GM18858 (cell line): ENCODE results near the gene CHST15.

Experiments
- ATAC-seq: cut with Tn5 transposase; IDR thresholded peaks from one replicate; pipeline ENCODE4 v1.9.1; 2021; ENCODE audit not compliant: unreplicated experiment

CHST15 gene

DNA sequence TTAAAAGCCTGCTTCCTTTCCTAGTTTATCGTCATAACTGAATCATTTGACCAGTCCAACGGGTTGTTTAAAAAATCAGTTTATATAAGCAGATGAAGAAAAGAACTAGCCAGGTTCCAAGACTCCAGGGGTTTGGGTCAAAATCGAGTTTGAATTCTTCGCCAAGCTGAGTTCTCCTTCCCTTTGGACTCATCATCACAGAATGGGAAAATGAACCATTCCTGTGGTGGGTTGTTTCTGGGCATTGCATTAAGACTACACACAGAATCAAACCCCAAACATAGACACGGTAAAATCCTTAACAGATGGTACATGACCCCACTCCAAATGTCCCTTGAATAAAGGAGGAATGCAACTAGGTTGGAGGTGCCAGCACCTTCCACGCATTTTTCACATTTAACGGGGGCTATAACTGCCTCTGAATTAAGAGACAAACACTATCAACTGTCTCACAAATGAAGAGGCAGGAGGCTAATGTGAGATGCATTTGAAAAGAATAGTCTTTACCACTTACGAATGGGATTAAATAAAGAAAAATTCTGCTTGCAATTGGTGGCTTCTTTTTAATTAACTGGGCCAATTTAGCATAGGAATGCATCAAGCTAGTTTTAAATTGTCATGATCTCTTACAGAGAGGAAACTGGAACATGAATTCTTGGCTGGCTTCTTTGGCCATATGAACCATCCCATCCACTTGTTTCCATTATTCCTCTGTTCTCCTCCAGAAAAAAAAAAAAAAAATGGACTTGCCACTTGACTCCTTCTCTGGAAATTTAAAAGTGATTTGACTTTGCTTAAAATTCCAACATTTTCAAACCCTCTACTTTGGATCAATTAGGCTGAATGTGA lies 61.1 kb downstream of the CHST15 start:
- ATAC-seq: no peak

DNA sequence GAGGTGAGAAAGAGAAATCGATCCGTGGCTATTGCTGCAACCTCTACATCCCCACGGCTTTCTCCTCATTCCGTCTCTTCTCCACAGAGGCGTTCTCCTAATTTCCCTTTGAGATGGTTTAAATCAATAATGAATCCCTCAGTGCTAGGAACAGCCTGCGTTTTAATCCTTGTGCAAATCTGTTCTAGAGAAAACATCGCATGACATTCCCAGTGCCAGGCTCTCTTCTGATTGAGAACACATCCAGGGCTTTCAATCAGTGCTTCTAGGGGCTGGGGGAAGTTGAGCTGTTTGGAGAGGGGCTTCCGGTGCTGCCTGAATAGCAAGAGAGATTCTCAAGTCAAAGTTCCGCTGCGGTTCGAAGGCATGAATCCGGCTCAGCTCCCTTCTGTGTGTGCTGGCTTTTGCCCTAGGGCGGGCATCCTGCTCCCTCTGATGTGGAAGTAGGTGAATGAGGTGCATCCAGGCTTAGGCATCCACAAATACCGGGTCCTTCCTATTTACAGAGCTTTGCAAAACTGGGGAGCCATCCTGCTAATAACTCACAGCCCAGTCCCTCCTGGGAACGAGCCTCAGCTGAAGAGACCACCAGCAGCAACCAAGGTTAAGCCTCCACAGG lies 62.8 kb downstream of the CHST15 start:
- no peak for ATAC-seq

DNA sequence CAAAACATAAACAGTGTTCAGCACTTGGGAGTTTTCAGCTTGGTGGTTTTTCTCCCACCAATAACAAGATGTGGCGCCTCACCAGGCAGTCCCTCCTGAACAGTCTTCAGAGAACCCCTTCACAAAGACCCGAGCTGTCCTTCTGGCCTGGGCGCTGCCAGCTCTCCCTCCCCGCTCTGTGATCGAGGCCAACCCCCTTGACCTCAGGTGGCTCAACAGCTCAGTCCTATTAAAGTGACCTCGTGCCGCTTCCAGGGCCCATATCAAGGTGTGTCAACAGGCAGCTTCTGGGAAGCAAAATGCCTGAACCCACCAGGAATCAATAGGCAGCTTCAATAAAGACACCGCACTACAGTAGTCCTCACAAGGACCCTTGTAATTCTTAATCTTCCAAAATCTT lies 63.3 kb downstream of the CHST15 start:
- ATAC-seq: no peak

DNA sequence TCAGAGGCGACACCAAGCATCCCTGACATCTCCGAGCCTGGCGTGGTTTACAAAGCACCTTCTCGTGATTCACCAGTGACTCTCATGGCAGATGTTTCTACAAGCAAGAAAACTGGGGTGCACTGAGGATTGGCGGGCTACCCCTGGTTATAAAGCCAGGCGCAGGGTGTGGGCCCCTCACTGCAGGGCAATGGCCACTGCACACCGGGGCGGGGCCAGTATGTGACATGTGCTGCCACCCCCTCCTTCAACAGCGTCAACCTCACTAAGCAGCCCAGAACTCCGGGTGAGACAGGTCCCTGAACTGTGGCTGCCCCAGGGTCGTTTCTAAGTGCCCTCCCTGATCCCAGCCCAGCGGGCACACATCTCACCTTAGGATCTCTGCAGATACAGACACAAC lies 63.8 kb downstream of the CHST15 start:
- ATAC-seq: no peak

DNA sequence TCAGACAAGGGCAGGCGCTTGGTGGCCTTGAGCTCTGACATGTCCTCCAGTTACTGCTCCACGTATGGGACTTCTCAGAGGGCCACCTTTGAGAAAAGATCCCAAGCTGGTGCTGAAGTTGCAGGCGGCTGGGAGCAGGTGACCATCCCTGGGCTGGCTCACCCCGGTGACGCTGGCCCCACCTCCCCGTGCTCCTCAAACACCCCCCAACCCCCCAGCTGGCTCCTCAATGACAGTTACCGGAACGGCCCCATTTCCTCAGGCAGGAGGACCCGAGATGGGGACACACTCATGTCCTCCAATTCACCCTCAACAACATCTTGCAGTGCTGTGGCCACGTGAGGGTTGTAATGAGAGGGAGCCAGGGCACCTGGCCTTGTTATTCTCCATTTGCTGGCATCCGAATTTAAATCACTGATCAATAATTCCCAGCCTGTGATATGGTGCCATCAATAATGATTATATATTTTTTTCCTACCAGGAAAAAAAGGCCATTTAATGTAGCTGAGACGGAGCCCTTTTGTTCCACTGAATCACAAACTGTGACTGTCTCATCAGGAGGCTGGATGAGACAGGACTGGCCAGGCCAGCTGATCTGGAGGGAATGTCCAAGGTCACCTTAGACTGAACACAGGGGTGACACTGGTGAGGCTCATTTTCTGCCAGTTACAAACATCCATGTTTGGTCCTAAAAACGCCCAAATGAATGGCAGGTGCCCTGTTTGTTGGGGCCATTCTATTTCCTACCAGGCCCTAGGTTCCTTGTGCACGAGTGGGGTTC lies 64.5 kb downstream of the CHST15 start:
- no peak for ATAC-seq

DNA sequence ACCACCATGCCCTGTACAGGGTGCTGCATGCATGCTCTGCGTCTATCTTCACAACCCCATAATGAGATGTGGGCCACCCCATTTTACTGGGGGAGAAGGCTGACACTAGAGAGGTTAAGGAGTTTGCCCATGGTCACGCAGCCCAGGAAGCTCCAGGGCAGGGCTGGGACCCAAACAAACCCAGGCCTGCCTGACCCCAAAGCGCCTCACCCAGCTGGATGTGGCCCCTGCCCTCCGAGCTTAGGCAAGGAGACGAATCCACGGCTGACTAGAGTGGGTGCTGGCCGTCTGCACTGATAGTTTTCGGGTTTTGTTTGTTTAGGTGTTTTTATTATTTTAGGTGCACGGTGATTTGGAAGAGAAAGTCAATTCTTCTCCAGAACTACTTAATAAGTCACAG lies 65.7 kb downstream of the CHST15 start:
- no peak for ATAC-seq

DNA sequence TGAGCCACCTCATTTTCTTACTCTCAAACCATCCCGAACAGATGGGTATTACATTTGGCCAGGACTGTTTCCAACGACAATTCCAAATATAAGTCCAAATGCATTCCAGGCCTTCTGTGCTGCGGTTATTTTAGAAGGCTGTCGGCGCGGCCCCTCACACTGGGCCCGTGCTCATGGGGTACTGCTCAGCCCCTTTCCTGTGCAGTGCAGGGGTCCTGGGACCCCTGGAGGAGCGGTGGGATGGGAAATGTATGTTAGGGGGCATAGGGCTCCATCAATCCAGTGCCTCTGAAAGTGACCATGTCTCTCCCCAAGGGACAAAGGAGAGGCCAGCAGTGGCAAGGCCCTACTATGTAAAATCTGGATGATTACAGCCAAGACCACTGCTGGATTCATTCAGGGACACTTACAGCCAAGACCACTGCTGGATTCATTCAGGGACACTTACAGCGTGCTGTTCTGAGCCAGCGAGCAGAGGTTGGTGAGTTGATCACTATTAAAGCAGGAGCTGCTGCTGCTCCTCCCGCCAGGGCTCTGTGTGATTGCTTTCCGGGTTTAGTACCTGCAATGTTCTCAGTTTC lies 66.3 kb downstream of the CHST15 start:
- ATAC-seq: no peak

DNA sequence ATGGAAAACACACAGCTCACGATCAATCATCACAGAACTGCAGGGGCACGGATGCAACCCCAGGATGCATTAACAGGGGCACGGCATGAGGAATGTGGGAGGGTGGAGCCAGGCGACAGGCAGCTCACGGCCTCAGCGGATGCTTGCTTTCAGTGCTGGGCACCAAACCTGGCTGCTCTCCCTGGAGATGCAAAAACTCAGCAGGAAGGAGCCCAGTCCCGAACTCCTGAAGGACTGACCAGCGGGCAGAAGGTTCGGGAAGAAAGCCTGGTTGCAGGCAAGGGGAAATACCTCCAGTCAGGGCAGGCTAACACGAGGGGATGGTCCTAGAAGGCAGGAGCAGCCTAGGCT lies 66.8 kb downstream of the CHST15 start:
- ATAC-seq: no peak

DNA sequence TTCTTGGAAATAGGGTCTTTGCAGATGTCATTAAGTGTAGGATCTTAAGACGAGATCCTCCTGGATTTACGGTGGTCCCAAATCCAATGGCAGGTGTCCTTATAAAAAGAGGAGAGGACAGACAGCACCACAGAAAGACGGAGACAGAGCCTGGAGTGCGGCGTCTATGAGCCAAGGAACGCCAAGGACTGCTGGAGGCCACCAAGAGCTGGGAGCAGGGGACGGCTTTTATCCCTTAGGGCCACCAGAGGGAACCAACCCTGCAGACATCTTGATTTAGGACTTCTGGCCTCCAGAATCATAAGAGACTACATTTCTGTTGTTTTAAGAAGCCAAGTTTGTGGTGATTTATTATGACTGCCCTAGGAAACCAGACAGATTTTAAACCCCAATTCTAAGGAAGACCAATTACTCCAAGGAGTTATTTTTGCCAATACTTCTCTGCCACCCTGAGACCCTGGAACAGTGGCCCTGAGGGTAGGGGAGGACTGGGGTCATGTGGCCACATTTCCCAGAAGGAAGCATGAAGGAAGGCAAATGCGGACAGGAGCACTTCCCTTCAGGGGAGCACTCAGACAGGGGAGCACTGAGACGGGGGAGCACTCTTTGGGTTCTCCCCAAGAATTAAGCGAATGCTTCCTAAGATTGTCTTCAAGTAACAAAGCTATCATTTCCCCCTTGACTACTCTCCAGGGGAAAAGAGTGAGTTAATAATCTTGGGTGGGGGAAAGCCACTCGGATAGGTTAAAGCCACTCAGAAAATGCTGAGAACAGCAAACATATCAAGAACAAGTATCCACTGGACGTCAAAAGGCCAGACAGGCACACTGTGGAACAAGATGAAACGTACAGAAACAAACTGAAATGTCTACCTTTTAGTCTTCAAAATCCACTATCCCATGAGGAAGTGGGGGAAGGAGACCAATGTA lies 67.5 kb downstream of the CHST15 start:
- ATAC-seq: no peak

DNA sequence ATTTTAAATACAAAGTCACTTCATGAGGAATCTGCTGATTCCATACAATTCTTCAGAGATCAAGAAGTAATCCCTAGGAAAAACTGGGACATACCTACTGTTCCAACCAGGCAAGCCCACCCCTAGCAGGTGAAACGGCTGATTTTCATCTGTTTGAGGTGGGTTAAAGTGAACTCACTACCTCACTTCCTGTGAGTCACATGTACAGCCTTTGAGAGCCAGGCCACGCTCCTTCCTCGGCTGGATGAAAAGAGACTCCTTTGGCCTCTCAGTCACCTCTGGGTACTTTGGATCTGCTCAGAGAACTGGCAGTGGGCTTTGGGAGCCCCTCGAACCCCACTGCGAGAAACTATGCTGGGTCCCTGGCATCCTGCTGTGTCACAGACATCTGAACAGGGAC lies 68.2 kb downstream of the CHST15 start:
- no peak for ATAC-seq

DNA sequence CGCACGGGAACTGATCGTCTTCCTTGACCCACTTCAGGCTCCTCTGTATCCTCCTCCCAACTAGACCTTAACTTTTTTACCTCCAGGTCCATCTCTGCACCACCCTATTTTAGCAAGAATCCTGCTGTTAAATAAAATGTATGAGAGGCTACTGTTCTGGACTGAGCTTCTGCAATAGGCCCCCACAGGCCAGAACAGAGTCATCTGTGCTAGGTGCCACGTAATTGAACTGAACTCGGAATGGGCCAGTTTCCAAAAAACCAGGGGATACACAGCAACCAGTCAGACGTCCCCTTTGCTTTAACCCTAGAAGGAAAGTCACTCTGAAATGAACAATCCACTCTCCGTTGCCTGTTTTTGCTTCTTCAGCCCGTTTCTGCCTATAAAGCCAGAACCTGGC lies 71.3 kb downstream of the CHST15 start:
- ATAC-seq: no peak

DNA sequence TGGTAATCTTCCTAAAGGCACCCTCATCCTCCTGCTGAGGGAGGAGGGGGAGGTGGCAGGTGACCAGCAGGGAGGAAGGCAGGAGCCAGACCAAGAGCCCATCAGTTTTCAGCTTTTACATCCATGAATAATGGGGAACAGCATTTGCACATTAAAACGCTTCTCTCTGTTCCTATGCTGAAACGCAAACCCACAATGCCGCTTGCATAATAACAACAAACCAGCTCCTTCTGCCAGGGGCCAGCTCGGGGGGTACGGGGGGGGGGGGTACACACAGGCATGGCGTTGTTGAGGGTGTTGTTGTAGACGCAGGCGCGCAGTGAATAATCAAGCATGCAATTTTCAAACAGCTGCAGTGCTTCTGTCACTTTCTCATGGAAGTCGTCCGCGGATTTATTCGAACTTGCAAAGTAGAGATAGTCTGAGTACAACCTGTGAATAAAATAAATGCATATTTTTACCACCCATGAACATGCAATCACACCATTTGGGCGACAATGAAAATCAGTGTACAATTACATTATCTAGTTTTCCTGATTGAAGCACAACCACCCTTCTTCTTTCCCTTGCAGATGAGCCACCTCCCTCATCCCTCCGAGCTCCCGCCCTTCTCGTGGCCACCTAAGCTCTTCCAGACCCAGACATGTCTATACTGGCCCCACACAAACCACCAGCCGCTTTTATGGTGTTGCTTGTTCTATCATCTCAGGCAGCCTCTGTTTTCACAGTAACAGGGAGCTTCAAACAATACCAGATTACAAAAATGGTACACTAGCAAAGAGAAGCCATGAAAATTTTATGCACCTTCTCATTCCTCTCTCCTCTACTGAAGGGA lies 72.2 kb downstream of the CHST15 start:
- ATAC-seq: no peak

DNA sequence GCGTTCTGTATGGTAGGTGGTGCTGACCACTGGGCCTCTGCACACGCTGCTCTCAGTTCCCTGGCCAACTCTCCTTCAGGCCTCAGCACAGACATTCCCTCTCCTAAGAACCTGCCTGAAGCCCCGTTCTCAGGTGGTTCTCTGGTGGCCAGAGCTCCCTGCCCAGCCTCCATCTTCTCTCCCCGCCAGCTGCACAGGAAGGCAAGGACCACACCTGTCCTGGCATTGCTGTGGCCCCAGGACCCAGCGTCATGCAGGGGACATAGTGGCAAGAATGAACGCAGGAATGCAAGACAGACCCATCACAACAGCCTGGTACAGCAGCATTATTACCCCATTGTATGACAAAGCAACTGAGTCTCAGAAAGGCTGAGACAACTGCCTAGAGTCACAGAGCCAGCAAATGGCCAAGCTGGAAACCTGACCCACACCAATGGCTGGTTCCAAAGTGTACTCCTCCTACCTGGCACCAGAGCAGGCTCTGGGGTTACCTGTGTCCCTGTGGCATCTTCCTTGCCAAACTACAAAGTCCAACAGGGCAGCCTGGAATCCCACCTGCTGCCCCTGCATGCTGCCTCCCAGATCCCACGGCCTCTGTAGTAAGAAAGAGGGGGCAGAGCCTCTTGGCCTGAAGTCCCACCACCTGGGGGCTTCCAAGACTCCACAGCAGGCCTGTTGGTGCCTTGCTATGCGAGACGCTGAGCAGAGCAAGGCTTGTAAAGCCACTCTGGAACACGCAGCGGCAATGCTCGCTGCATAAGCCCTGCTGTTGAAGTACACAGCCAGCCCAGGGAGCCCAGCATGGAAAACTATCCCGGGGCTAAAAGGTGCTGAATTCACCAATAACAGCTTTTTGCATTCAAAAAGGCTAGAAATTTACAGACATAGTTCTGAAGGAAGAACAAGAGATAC lies 73.3 kb downstream of the CHST15 start:
- ATAC-seq: no peak

DNA sequence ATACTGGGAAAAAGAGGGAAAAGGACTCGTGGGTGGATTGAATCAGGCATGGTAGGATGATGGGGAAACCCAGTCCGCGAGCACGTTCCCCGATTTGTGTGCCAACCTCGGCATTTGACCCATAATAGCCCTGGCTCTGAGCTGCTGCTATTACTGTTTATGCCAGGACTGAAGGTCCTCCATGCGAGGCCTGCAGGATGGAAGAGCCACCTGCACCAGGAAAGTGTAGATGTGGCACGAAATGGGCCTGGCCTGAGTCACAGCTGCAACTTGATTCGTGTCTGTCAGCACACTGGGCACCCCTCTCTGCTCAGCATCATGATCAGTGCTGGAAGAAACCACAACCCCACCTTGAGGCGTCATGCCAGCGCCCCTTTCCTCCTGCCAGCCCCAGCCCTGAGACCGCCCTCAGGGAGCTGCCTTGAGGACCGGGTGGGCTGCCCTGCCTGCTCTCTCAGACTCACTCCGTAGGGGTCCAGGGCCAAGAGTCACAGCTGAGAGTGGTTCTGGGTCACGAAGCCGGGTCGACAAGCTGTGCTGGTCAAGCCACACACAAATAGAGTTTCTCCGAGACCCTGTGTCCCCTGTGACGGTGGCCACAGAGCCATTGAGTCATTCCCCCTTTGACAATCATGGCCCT lies 74.4 kb downstream of the CHST15 start:
- ATAC-seq: no peak

DNA sequence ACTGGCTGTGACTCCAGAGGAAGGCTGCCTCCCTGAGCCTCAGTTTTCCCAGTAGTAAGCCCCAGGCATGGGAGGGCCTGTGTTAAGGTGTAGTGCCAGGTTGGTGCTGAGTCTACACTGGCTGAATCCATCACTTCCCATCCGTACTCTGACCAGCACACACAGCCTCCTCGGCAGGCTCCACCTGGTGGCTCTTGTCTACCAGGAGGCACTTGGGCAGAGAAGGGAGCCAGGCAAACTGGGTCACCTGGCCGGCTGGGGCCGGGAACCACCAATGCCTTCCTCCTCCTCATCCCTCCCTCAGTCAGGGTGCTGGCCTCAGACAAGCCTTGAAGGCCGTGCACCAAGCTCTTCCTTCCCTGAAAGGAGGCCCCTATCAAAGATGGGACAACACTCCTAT lies 75.7 kb downstream of the CHST15 start:
- ATAC-seq: no peak

DNA sequence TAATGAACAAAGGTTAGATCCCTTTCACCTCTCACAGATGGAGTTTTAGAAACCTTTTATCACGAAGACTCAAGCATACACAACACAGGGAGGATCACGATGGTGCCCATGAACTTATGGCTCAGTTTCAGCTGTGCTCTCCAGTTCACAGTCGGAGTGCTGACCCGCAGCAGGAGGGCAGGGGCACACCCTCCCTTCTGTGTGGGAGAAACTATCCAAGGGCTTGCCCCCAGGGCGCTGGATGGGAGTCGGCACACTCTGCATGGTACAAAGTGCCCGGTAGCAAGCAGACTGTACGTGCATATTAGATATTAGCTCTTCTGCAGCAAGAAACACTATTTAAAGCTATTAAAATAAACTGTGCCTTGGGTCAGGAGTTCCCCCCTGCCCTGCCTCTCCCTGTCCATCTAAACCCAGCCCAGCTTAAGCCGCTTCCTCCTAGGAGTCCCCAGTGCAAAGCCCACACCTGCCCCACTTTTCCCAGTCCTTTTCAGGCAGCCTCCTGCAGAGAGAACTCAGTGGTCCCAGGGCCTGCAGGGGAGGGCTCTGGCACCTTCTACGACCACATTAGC lies 76.5 kb downstream of the CHST15 start:
- no peak for ATAC-seq

DNA sequence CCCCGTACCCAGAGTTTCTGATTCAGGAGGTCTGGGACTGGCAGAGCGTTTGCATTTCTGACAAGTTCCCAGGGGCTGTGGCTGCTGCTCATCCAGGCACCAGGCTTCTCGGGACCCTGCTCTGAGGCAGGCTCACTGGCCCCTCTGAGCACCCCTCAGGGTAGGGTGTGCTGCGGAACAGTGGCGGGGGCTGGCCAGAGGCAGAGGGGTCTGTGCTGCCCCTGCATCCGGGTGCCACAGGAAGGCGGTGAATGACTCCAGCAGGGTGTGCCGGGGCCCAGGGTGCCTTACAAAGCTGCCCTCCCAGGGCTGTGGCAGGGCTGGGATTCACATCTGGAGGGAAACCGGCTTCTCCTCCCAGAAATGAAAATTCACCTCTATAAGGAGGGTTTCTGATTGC lies 77.4 kb downstream of the CHST15 start:
- no peak for ATAC-seq
